ENCODE data around the gene PRC1.

- TF ChIP-seq, protein P1, sequence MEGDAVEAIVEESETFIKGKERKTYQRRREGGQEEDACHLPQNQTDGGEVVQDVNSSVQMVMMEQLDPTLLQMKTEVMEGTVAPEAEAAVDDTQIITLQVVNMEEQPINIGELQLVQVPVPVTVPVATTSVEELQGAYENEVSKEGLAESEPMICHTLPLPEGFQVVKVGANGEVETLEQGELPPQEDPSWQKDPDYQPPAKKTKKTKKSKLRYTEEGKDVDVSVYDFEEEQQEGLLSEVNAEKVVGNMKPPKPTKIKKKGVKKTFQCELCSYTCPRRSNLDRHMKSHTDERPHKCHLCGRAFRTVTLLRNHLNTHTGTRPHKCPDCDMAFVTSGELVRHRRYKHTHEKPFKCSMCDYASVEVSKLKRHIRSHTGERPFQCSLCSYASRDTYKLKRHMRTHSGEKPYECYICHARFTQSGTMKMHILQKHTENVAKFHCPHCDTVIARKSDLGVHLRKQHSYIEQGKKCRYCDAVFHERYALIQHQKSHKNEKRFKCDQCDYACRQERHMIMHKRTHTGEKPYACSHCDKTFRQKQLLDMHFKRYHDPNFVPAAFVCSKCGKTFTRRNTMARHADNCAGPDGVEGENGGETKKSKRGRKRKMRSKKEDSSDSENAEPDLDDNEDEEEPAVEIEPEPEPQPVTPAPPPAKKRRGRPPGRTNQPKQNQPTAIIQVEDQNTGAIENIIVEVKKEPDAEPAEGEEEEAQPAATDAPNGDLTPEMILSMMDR (IDR thresholded peaks at IDR 0.05; ENCODE audit: low read depth, low read length, poor library complexity, severe bottlenecking), result no peak
- no peak for TF ChIP-seq EZH2phosphoT487 (IDR thresholded peaks at IDR 0.05; ENCODE audit: borderline replicate concordance, low read length)
Observed at GRCh38 chr15:90957791-90958190, 36.5 kb downstream of the PRC1 start.
